GM21717 (cell line): ENCODE data around the gene EDC4.
"Not testable (repeated sequence)": the region's sequence is repeated elsewhere in the genome, so short reads cannot be mapped to it uniquely, and the experiment has no call there.

Experiments
- ATAC-seq: cut with Tn5 transposase; IDR thresholded peaks from one replicate; pipeline ENCODE4 v1.9.1; 2021; ENCODE audit warnings: mild to moderate bottlenecking, moderate library complexity; ENCODE audit not compliant: unreplicated experiment

Gene EDC4

DNA sequence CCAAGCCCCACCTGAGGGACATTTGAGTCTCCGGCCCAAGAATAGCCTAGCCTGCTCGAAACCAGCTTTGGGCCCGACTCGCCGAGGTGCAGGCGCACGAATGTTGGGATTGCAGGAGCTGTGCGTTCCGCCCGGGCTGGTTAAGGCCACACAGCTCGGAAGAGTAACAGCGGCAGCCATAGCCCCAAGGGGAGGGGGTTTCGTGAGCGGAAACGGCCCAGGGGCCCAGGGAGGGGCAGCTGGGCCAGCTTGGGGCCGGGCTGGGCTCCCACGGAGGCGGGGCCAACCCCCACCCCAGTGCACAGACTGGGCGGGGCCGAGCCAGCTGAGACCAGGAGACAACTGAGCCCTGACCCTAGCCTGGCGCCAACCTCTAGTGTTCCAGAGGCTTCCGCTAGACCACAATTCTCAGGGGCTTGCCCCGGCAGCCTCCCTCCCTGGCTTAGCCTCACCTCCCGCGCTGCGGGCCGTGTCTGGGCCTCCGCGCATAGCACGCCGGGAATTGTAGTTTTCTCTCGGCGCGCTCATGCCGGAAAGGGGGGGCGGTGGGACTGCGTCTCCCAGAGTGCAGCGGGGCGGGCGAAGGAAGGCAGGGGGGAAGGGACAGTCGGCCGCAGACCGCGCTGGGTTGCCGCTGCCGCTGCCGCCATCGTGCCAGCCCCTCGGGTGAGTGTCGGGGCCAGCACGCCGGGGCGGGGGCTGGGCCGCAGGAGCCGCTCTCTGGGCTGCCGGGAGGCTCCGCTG, 26.4 kb upstream of the EDC4 start, which contains the start of gene NUTF2:
Gene NUTF2 (plus strand): TSS at position 614 of the 744 bp plus-strand sequence. CDS start 18,198 bp downstream, outside the sequence.
- ATAC-seq = peak; percentile 54

DNA sequence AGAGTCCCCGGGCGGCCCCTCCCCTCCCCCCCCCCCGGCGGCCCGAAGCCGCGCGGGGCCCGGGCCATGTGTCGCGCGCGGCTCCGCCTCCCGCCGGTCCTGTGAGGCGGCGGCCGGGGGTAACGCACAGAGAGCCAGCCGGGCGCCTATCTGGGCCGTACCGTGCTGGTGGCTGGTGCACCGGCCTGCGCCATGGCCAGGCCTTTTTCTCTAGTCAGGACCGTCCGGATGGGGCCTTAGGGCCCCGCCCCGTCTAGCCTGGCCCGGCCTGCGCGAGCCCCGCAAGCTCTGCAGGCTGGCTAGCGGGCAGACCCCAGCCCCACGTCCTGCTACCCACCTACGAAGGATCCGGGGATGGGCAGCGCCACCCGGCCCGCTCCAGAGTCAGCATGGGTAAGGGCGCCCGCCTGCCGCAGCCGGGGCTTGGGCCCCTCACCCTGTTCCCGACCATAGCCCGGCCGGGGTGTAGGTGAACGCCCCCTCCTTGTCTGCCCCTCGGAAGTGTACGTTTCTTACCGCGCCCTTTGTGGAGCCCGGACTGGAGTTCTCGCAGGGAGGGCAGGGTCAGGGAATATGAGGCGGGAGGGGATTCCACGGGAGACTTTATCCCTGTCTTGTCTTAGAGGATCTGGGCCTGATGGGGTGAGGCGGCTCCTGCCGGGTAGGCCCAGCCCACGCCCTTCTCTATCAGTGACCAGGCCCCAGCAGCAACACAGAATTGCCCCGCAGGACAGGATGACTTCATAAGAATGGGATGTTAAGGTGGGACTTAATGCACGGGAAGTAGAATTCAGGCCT, 25.6 kb upstream of the EDC4 start, which contains the start of gene CENPT:
Gene CENPT (minus strand): TSS at position 630 of the 798 bp plus-strand sequence. CDS start 13,834 bp downstream, outside the sequence.
- ATAC-seq = peak; percentile 34

DNA sequence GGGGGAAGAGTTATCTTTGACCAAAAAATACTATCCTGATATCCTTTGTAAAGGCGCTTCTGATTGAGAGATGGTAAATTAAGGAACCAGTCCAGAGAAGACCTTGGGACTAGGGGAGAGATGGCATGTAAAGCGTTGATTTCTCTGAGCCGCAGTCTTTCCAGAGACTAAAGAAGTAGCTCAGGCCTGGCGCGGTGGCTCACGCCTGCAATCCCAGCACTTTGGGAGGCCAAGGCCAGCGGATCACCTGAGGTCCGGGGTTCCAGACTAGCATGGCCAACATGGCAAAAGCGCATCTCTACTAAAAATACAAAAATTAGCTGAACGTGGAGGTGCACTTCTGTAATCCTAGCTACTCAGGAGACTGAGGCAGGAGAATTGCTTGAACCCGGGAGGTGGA, 24.7 kb upstream of the EDC4 start:
- no peak for ATAC-seq

DNA sequence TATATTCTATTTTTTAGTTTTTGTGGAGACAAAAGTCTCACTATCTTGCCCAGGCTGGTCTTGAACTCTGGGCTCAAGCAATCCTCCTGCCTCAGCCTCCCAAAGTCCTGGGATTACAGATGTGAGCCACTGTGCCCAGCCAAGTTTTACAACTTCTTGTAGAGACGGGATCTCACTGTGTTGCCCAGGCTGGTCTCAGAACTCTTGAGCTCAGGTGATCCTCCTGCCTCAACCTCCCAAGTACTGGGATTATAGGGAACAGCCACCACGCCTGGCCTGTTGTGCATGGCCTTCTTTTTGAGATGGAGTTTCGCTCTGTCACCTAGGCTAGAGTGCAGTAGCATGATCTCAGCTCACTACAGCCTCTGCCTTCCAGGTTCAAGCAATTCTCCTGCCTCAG, 19.2 kb upstream of the EDC4 start:
- no peak for ATAC-seq

DNA sequence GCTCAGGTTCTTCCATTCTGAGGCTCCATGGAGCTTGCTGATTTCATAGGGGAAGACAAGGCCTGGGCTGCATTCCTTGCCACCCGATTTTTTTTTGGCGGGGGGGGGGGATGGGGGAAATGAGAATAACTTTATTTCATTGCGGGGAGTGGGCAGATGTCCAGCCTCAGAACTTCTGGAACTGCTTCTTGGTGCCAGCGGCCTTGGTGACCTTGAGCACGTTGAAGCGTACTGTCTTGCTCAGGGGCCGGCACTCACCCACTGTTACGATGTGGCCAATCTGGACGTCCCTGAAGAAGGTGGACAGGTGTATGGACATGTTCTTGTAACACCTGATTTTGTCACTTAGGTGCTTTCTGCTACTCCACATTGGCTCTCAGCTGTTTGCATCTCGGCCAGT, 17.1 kb upstream of the EDC4 start:
- no peak for ATAC-seq

DNA sequence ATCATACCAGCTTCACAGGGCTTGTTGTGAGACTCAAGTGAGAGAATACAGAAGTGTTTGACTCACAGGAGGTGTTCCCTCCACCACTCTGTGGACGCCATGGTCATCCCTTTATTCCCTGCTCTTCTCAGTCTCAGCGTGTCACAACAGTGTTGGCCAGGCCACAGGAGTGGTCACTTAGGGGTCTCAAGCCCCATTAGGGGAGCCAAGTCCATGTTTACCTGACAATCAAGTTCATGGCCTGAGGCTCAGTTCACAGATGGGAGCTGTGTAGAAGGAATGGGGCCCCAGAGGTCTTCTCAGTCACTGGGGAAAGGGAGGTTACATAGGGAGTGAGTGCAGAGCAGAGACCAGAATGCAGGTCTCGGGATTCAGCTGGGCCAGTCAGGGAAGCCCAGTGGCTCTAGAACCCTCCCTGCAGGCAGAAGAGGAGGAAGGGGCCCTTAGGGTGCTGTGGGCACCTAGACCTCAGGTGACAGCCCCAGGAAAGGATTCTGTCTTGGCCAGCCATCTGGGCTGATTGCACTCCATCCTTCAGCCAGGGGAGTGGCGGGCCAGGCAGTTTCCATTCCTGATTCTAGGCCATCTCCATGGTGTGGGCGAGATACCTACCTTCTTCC, 15.8 kb upstream of the EDC4 start:
- no peak for ATAC-seq

DNA sequence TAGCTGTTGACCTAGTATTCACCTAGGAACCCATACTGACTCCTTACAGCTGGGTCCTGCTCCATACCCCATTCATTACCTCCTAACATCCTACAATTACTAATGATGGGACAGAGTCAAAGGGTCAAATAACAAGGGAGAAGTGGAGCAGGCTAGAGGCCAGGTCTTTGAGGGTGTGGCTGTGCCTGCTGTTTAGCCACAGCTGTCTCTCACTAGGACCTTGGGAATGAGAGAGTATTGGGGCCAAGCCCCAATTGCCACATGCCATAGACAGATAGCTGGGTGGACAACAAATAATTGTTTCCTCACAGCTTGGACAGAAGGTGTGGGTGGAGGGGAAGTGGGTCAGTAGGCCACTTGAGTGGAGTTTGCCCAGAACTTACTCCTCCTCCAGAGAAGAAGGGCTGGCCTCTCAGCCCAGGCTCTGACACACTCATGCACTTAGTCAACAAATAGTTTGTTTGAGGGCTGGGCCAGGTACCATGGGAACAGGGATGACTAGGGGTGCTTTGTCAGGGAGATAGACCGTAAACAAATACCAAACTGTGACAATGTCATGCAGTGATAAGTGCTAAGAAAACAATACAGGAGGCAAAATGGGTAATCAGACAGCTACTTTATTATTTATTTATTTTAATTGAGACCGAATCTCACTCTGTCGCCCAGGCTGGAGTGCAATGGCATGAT, 15.2 kb upstream of the EDC4 start:
- no peak for ATAC-seq

DNA sequence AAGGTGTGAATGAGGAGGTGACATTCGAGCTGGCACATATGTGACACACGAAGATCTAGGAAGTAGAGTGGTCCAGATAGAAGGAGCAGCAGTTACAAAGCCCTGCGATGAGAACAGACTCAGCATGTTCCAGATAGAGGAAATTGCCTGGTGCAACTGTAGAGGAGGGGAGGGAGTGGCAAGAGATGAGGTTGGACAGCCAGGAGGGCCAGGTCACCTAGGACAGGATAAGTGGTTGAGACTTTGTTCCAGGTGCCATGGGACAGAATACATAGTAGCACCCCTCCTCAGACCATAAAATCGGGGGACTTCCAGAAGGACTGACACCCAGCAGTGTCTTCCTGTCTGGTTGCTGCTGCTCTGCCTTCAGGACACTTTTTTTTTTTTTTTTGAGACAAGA, 14.4 kb upstream of the EDC4 start:
- ATAC-seq = no peak

DNA sequence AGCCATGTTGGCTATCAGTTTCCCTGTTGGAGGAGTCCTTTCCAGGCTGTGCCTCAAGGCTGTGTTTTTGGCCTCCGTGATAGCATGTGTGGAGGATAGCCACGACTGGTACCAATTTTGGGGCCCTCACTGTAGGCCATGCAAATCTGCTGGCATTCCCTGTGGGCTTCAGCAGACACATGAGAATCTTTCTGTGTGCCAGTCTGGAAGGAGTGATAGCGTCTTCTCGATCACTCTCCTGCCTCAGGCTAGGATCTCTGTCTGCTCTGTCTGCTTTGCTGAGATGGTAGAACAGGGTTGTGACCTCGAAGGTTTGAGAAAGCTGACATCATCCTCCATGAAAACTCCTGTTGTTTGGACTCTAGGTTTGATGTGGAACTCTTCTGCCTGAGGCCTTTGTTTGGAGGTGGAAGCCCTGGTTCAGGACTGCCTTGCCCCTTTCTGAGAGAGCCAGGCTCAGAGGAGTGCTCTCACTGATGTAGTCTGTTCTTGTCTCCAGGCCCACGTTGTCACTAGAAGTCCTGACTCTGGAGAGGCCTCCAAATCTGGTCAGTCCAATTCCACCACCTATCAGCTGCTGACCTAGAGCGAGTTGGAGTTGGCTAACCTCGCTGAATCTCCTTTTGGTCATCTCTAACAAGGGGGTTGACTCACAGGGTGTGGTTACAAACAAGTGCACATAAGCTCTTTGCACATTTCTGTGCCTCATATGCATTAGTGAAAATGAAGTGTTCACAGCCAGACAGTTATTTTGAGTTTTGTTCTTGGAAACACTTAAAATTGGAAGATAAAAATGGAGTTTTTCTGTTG, 12.1 kb upstream of the EDC4 start:
- no peak for ATAC-seq

DNA sequence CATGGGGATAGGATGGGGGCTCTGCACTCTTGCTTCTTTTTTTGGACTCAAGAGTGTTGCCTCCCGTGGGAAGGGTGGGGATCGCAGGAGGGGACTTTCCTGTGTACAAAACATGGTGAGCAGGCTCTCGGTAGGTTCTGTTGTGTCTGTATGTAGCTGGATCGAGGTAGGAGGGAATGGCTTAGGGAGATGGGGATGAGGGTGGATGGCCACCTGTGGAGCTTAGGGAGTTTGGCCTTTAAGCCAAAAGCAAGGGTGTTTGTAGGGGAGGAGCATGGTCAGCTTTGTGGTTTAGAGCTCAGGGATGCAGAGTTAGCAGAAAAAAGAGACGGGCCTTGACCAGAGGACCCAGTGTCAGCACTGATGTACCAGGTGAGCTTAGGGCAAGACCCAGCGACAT, 11.0 kb upstream of the EDC4 start:
- no peak for ATAC-seq

DNA sequence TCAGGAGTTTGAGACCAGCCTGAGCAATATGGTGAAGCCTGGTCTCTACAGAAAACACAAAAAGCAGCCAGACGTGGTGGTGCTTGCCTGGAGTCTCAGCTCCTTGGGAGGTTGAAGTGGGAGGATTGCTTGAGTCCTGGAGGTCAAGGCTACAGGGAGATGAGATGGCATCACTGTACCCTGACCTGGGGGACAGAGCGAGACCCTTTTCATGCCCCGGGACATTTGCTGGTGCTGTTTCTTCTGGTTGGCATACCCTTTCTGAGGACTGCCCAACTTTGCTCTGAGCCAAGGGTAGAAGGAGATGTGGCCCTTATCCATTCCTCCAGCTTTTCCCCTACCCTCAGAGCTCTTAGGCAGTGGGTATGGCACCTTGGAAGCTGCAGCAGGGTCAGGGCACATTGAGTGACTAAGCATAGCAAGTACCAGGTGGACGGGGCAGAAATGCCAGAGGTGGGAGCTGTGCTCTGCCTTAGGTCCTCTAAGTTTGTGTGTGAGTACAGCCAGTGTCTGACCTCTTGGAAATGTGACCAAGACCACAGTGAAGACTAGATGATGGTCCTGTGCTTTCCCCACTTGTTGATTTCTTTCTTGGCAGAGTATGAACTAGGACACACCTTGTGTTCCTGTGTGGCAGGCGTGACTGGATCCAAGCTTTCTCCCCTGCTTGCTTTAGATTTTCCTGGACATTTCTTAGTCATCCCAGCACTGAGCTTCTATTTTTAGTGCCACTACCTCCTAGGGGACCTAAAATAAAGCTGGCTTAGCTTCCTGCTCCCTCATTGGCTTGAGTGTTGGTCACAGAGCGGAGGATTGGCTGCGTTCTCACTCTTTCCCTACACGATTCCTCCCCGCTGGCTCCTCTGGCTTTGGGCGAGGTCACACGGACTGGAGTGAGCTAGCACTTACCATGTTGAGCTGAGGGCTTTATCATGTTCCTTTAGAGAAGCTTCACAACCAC, 9.9 kb upstream of the EDC4 start:
- ATAC-seq = no peak

DNA sequence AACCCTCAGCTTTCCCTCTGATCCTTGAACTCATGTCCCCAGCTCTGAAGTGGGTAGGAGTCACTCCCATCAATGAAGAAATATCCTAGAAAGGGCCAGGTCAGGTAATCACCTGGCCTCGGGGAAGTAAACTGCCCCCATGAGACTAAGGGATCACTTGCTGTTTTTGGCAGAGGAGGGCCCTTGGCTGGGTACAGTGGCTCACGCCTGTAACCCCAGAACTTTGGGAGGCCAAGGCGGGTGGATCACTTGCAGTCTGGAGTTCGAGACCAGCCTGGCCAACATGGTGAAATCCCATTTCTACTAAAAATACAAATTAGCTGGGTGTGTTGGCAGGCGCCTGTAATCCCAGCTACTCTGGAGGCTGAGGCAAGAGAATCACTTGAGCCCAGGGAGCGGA, 8.8 kb upstream of the EDC4 start:
- not testable (repeated sequence) for ATAC-seq

DNA sequence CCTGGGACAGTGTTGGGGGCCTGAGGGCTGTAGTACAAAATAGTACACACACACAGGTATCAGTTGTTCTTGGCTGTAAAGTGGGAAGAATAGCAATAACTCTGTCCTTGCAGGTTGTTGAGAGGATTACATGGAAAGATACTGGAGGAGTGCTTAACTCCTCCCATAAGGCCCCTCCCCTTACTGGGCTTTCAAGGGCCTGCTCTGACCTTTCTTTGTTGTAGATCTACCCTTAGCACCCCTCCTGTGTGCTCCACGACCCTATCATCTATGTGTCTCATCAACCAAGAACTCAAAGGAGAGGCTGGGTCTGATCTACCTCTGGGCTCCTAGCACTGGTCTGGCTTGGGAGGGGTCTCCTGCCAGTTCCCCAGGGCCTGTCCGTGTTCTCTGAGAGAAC, 8.3 kb upstream of the EDC4 start:
- ATAC-seq = no peak

DNA sequence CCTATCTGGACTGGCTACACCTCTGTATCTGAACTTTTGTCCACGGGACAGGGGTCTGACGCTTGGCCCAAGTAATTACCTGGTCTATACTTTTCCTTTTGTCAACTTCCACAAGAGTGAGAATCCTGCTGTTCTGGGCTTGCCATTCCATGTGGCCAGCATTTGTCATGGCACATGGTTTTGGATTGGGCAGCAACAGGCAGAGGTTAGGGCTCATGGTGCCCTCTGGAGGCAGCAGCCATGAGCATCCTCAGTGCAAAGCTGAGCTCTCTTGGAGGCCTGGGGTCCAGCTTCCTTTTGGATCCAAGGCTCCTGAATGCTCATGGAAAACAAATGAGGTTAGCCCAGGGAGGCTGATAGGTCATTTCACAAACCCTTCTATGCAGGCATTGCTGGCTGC, 7.5 kb upstream of the EDC4 start:
- no peak for ATAC-seq

DNA sequence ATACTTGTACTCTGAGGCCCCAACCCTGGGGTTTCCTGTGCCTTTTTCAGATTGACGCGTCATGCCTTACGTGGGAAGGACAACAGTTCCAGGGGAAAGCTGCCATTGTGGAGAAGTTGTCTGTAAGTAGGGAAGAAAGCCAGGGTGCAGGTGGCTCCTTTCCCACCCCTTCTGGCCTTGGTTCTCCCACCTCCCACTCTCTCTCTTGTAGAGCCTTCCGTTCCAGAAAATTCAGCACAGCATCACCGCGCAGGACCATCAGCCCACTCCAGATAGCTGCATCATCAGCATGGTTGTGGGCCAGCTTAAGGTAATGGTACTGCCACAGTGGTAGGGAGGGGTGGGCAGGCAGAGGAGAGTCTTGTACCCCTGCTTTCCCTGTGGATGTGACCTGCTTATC, 4.6 kb upstream of the EDC4 start:
- ATAC-seq = no peak

DNA sequence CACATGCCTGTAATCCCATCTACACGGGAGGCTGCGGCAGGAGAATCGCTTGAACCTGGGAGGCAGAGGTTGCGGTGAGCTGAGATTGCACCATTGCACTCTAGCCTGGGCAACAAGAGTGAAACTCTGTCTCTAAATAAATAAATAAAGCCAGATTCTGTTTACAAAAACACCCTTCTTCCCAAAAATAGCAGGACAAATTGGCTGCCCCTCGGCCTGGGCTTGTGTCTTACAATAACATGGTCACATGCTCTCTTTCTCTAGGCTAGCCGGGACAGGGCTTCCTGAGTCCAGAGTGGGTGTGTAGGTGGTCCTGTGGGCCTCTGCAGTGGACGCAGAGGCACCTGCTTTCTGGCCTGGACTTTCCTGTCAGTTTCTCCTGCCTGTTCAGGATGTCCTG, 3.2 kb upstream of the EDC4 start:
- ATAC-seq = no peak

DNA sequence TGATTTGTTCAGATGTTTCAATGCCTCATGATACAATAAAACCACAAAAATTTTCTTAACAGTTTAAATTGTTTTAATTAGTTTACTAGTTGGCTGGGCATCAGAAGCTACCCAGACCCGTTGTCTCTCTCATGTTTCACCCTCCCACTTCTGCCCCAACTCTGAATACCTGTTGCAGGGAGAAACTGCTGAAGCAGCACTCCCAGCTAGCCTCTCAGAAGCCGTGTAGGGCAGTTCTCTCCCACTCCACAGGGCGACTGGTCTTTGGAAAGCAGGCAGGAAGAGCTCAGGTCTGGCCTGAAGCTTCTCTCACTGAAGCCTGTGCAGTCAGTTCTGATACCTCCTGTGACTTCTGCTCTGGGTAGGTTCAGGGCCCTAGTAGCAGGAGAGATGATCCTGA, 1.6 kb upstream of the EDC4 start:
- ATAC-seq = no peak

DNA sequence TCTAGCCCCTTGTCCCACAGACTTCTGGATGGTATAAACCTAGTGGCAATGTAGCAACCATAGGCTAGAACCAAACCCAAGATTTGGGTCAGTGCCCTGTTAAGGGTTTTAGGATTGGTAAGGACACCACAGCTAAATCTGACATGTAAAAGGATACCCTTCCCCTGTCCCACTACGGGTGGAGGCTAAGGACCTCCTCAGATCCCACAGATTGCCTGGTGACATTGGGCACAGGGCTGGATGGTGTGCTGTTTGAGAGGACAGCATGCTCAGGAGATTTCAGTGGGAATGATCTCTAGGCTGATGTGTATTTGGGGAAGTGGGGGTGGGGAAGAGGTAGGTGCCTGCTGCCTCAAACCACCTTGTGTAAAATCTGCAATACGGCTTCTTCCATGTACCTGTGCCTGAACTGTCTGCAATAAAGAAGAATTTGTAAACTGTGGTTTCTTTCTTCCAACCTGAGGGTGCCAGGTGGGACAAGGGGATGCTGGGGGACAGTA, 671 bp upstream of the EDC4 start:
- ATAC-seq = no peak
